Fibroblast of mammary gland (primary cell): ENCODE results near the gene LRMDA.

Source experiments
- DNase-seq: peaks from one replicate; pipeline ENCODE4 v3.0.0-alpha.2; 2010; ENCODE audit warnings: low read depth
- H3K4me3 ChIP-seq: 2 replicates; pipeline ENCODE4 v1.5.1; 2011; ENCODE audit warnings: low read depth, mild to moderate bottlenecking, low read length, moderate library complexity; ENCODE audit not compliant: control insufficient read depth
- CTCF ChIP-seq: conservative IDR thresholded peaks from 2 replicates; pipeline ENCODE4 v1.5.1; 2011; ENCODE audit warnings: low read depth, low read length, inconsistent platforms; ENCODE audit not compliant: control insufficient read depth, insufficient read depth

Gene LRMDA

GRCh38 chr10:75817198-75817597 lies 385.8 kb downstream of the LRMDA start:
- H3K4me3 ChIP-seq: no peak overlapping the region
- no peak for DNase-seq
- TF ChIP-seq CTCF: no peak

- no peak overlapping the region for H3K4me3 ChIP-seq
- no peak for DNase-seq
- TF ChIP-seq CTCF: no peak
Observed at GRCh38 chr10:75818552-75818951, 387.1 kb downstream of the LRMDA start.

- DNase-seq: no peak
- no peak overlapping the region for H3K4me3 ChIP-seq
- no peak for TF ChIP-seq CTCF
Observed at GRCh38 chr10:75825235-75825634, 393.8 kb downstream of the LRMDA start.

- TF ChIP-seq CTCF: no peak
- DNase-seq: no peak
- no peak overlapping the region for H3K4me3 ChIP-seq
Observed at GRCh38 chr10:75825661-75826060, 394.2 kb downstream of the LRMDA start.

- no peak overlapping the region for H3K4me3 ChIP-seq
- no peak for DNase-seq
- no peak for TF ChIP-seq CTCF
Observed at GRCh38 chr10:75826846-75827245, 395.4 kb downstream of the LRMDA start.

- H3K4me3 ChIP-seq: no peak overlapping the region
- no peak for TF ChIP-seq CTCF
- DNase-seq: no peak
Observed at GRCh38 chr10:75827587-75828021, 396.2 kb downstream of the LRMDA start.

- DNase-seq: no peak
- H3K4me3 ChIP-seq: no peak overlapping the region
- TF ChIP-seq CTCF: no peak
Observed at GRCh38 chr10:75828413-75828812, 397.0 kb downstream of the LRMDA start.
